ENCODE measurements around the gene CDH23. TPM values are rescaled to one million over a fixed set of nuclear protein-coding genes. Genes with fewer than 3 reads are reported as not detected.

The CDH23 gene
- total and polyA plus RNA-seq, 2 of the 8 experiments (the other 6 are each of a cell fraction or from before 2014, with no cell fraction given) = 1.9 to 4.9 TPM

DNA sequence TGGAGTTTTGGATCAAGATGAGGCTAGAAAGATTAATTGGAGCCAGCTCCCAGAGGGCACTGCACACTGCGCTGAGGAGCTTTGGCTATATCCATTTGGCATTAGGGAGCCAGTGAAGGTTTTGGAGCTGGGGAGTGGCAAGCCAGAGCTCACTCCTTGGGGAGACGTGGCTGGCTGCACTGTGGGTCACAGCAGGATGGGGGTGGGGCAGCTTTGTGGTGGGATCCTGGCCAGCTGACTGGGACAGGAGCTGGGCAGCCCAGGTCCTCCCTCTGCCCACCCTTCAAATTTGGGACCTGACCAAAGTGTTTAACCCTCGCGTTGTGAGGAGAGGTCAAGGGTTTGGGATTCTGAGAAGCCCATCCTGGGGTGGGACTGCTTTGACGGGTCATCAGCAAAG is 317.9 kb downstream of the CDH23 start (continued):
- no peak for TF ChIP-seq HDAC2 (IDR thresholded peaks at IDR 0.05; ENCODE audit: borderline replicate concordance in 1 of 2, low read depth in 2 of 2, low read length in 2 of 2)
- no peak for TF ChIP-seq KDM5A (IDR thresholded peaks at IDR 0.05; ENCODE audit: low read length)
- TF ChIP-seq EZH2 (IDR thresholded peaks at IDR 0.05; ENCODE audit: low read depth, low read length, severe bottlenecking) = no peak
